Esophagus squamous epithelium (tissue), 4 donors: ENCODE measurements around the gene KRT35.

Experiments
- CTCF ChIP-seq, 6 experiments: fragments of 450-650 bp in 4 of 6; fragments of 200-600 bp in 2 of 6; sonication (generic) in 2 of 6; IDR thresholded peaks; one replicate each; pipeline ENCODE4 v1.5.1; 2016 to 2019; ENCODE audit warnings: antibody characterized with exemption in 6 of 6, mild to moderate bottlenecking in 4 of 6, moderate library complexity in 4 of 6
- POLR2A ChIP-seq, 4 donors: fragments of 450-650 bp; IDR thresholded peaks; one replicate each; pipeline ENCODE4 v1.6.1; 2017; ENCODE audit warnings: antibody characterized with exemption in 4 of 4, mild to moderate bottlenecking in 4 of 4, moderate library complexity in 3 of 4

DNA sequence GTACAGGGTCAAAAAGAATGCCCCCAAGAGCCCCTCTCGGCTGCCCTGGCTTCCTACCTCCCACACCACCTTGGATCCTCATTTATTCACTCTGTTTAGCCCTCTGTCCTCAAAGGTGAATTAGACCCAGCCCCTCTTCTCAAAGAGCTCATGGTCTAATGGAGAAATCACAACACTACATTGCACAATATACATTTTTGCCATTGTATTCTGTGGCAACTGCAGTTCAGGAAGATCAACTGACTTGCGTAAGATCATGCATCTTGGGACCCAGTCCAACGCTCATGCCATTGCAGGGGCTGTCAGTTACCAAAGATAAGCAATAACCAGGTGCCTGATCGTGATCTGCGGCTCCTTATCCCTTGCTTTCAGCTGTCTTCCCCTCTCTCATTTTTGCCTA lies 41.6 kb downstream of the KRT35 start:
- no peak for TF ChIP-seq CTCF (IDR thresholded peaks at IDR 0.05)
- no peak for TF ChIP-seq POLR2A (IDR thresholded peaks at IDR 0.05)
